GM19035 (cell line): ENCODE data around the gene ECI1.
"Not testable (repeated sequence)": the region's sequence is repeated elsewhere in the genome, so short reads cannot be mapped to it uniquely, and the experiment has no call there.

Experiments
- ATAC-seq: cut with Tn5 transposase; IDR thresholded peaks from one replicate; pipeline ENCODE4 v1.9.1; 2021; ENCODE audit not compliant: unreplicated experiment

Gene ECI1

DNA sequence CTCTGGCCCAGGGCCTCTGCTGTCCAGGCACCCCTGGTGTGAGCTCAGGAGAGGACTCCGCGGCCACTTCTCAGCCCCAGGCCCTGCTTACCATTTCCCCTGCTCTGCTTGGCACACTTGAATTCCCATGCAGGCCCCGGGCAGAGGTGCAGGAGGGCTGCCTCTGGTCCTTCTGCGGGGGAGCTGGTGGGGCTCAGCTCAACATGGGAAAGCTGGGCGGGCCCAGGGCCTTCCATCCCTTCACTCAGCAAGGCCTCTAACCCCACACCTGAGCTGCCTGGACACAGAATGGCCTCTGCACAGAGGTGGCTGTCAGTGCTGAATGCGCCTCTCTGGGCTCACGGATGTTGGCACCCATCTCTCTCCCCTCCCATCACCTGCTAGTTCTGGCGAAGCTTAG is 29.1 kb upstream of the ECI1 start:
- no peak for ATAC-seq

DNA sequence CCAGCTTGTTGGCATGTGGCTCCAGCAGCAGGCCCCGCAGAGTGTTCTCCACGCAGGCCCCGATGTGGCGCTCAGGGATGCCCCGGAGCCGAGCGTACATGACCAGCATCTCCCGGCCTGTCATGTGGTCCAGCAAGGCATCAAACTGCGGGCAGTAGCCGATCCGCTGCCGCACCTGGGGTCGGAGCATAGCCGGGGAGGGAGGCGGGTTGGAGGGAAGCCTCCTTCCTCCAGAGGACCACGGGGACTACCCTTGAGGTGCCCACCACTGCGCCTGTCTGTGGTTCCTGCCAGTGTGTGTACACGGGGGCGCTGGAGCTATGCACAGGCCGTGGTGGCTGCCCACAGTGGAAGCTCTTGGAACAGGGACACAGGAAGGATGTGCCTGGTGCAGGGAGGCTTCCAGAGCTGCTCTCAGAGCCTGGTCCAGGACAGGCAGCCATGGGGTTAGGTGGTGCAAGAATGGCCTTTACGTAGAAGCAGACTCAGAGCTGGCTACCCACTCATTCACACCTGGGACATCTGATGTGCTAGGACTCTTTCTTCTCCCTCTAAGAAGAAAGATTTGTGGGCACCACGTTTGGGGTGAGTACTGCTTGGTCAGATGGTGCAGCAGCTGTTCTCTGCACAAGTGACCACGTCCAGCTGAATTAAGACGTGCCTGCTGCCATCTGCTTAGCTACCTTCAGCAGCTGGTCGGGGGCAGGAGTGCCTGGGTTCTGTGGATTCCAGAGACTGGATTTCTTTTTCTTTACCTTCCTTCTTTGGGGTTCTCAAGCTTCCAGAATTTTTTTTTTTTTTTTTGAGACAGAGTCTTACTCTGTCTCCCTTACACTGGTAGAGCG is 27.8 kb upstream of the ECI1 start:
- ATAC-seq: no peak

GRCh38 chr16:2278272-2278608 is 26.9 kb upstream of the ECI1 start:
- no peak for ATAC-seq

GRCh38 chr16:2277466-2278271 is 26.3 kb upstream of the ECI1 start:
- ATAC-seq: no peak

- ATAC-seq: no peak
Observed at GRCh38 chr16:2276368-2277195, 25.2 kb upstream of the ECI1 start.

DNA sequence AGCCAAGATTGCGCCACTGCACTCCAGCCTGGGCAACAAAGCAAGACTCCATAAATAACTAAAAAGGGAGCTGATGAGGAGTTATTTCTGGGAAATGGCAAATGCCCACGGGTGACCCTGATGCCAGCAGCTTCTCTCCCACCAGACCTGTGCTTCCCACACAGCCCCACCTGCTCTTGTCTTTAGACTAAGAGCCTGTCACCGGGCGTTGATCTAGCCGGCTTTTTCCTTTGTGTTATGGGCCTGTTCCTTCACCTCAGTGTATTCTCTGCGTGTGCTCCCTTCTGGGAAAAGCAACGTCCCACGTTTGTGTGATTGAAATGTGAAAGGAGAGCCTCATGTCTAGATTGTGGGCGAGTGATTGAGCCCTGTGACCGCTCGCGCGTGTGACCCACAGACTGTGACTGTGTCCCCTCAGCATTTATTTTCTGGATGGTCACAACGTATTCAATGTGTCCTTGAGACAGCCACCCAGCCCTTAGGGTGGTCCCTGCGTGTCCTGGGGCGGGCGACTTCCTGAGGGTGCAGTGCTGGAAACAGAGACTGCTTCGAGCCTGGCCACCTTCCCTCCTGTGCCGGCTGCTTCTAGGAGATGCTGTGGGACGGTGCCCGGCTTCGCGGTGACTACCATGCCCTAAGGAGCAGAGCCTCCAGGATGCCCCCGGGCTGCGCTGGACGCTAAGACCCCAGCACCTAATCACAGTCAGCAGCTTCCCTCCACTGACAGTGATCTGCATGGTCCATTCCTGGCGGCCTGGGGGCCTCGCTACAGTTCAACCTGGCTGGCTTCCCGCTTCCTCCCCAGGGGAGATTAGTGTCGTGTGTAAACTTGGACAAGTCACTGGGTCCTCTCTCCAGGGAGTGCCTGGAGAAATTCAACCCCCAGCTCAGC is 24.3 kb upstream of the ECI1 start:
- ATAC-seq: no peak

GRCh38 chr16:2273931-2274330 is 22.5 kb upstream of the ECI1 start:
- no peak for ATAC-seq

GRCh38 chr16:2273484-2273883 is 22.1 kb upstream of the ECI1 start:
- ATAC-seq: no peak

DNA sequence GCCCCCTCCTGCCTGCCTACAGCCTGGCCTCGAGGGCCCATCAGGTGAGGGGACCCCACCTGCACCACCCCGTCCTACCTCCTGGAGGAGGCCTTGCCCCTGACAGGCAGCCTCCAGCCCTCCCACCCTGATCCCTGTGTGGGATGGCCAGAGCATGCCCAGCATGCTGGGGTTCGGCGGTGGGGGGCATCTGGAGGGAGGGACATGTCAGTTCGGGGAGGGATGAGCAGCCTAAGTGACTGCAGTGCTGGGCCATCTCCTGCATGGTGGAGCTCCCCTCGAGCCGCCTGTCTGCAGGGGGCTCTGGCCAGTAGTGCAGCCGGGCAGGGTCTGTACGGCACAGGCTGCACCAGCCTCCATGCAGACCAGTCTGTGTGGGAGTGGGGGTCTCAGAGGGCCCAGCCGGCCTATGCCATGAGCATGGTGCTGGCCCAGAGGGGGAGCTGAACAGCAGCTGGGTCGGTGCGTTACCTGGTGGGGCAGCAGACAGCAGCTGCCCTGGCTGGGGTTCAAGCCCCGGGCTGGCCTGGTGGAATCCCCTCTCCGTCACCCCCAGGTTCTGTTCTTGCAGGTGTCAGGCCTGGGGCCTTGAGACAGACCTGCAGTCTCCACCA is 20.6 kb upstream of the ECI1 start:
- ATAC-seq: no peak

DNA sequence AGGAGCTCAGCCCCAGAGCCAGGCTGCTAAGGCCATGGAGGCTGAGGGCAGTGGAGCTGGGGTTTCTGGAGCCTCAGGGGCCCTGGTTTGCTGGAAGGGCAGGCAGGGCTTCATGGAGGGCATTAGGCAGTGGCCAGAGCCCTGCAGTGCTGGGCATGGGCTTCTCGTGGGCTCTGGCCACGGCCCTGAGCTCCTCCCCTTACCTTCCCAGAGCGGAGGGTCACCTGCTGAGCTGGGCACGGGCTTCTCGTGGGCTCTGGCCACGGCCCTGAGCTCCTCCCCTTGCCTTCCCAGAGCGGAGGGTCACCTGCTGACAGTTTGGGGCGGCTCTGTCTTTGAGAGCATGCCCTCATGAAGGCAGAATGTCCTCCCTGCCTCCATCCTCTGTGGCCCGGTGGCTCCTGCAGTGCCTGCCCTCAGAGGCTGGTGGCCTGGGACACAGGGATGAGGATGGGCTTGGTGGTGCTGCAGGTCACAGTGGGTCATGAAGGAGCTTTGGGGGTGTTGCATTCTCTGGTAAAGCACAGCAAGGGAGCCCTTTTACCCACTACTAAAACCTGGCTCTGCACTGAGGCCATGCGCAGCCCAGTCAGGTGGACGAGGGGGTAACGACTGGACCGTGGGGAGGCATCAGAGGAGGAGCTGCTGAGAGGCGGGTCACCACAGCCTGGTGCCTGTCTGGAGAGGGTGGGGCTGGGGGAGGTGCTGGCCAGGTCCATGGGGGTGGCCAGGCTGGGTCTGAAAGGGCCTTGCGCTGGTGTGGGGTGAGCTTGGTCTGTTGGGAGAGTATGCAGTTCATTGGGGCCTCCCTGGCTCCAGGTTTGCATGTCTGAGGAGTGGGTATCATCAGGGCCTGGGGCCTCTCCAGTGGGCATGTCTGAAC is 19.4 kb upstream of the ECI1 start:
- ATAC-seq: no peak

GRCh38 chr16:2270070-2270462 is 18.7 kb upstream of the ECI1 start:
- no peak for ATAC-seq

- peak; percentile 76 for ATAC-seq
Observed at GRCh38 chr16:2267913-2268666, 16.7 kb upstream of the ECI1 start, which contains the start of gene RNPS1. Gene RNPS1 (minus strand): TSS chr16:2268126. CDS start chr16:2264643, 3,483 bp downstream.

DNA sequence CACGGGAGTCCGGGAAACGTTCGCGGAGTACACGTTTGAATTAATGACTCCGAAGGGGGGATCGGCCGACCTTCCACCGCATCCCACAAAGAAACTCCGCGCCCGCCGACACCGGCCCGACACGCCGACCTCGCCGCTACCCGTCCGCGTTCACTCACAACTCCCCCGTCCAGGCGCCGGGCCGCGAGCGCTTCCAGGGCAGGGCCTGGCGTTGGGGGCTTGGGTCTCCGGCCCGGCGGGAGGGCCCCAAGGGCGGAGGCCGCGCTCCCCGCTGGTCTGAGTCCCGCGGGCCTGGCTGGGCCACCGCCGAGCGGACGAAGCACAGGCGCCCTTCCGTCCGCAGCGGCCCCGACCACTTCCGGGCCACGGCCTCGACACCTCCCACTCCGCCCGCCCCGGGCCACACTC is 16.1 kb upstream of the ECI1 start:
- peak; percentile 60 for ATAC-seq

GRCh38 chr16:2266887-2267286 is 15.5 kb upstream of the ECI1 start:
- ATAC-seq: not testable (repeated sequence)

GRCh38 chr16:2263026-2263425 is 11.6 kb upstream of the ECI1 start:
- not testable (repeated sequence) for ATAC-seq

GRCh38 chr16:2260250-2260649 is 8.9 kb upstream of the ECI1 start:
- ATAC-seq: no peak

DNA sequence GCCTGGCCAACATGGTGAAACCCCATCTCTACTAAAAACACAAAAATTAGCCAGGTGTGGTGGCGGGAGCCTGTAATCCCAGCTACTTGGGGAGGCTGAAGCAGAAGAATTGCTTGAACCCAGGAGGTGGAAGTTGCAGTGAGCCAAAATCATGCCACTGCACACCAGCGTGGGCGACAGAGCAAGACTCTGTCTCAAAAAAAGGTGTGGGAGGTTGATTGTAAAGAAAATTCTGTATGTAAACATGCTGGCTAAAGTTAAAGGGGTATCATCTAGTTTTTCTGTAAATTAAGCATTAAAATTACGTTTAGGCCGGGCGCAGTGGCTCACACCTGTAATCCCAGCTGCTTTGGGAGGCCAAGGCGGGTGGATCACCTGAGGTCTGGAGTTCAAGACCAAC is 7.1 kb upstream of the ECI1 start:
- ATAC-seq: not testable (repeated sequence)

DNA sequence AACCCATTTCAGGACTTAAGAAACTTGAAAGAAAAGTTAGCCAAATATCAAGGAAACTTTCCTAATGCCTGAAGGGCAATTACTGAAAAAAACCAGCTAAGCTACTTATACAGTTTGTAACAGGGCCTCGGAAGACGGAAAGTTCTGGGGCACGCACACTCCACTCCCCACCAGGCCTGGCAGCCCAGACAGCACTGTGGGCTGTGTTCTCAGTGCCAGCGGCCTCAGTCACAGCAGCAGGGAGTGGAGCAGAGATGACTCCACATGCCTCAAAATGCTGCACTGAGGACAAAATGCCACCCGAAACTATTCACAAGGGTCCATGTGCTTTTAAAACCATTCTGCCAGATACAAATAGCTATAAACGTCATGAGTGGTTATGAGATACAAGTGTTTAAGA is 6.3 kb upstream of the ECI1 start:
- ATAC-seq: no peak
